Choroid plexus epithelial cell (primary cell): ENCODE measurements around the gene LEAP2.

ENCODE experiments used
- DNase-seq: peaks from one replicate; pipeline ENCODE4 v3.0.0-alpha.2; 2010; ENCODE audit warnings: low read depth
- H3K4me3 ChIP-seq: 2 replicates; pipeline ENCODE4 v1.5.1; 2011; ENCODE audit warnings: low read depth, mild to moderate bottlenecking, control low read depth, low read length, moderate library complexity
- TF ChIP-seq, protein P1 (sequence below): conservative IDR thresholded peaks from 2 replicates; pipeline ENCODE4 v1.5.1; 2011; ENCODE audit warnings: low read depth, mild to moderate bottlenecking, control low read depth, inconsistent platforms, low read length, moderate library complexity

The LEAP2 gene

GRCh38 chr5:132836852-132837251 lies 36.6 kb upstream of the LEAP2 start:
- H3K4me3 ChIP-seq, result no peak overlapping the region
- TF ChIP-seq, protein P1, sequence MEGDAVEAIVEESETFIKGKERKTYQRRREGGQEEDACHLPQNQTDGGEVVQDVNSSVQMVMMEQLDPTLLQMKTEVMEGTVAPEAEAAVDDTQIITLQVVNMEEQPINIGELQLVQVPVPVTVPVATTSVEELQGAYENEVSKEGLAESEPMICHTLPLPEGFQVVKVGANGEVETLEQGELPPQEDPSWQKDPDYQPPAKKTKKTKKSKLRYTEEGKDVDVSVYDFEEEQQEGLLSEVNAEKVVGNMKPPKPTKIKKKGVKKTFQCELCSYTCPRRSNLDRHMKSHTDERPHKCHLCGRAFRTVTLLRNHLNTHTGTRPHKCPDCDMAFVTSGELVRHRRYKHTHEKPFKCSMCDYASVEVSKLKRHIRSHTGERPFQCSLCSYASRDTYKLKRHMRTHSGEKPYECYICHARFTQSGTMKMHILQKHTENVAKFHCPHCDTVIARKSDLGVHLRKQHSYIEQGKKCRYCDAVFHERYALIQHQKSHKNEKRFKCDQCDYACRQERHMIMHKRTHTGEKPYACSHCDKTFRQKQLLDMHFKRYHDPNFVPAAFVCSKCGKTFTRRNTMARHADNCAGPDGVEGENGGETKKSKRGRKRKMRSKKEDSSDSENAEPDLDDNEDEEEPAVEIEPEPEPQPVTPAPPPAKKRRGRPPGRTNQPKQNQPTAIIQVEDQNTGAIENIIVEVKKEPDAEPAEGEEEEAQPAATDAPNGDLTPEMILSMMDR, result no peak
- no peak for DNase-seq

GRCh38 chr5:132837868-132838267 lies 35.6 kb upstream of the LEAP2 start:
- TF ChIP-seq, protein P1, result no peak

DNA sequence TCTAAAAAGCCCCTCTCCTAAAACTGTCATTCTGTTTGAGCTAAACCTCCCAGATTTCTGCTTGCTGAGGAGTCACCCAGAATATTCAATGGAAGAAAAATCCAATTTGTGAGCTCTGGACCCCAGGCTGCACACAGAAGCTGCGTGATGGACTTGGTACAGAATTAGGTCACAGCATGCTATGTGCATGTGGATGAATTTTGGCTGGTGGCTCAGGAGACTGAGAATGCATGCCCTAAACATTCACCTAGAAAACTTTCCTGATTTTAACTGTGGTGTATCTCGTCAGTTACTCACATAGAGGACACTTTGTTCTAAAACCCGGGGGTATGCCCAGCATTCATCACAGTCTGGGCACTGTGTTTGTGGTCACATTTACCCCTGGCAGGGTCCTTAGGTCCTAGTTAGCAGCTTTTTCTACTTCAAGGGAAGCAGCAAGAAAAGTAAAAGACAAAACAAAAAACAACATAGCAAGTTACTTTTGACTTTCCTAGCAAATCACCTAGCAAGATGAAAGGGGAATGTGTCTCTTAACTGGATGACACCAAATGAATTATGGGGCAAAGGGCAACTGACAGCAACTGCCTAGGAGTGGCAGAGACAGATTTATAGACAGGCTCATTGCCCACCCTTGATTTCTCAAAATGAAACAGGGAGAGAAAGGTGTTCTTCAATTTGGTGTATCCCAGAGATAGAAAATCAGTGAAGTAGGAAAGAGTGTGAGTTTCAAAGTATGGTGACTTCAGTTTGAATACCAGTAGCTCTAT lies 34.8 kb upstream of the LEAP2 start:
- no peak for DNase-seq
- no peak overlapping the region for H3K4me3 ChIP-seq
- TF ChIP-seq, protein P1, result no peak

More at GRCh38 chr5:132837868-132838267, 35.6 kb upstream of the LEAP2 start:
- no peak overlapping the region for H3K4me3 ChIP-seq
- DNase-seq, result no peak

GRCh38 chr5:132839426-132840301 lies 33.8 kb upstream of the LEAP2 start:
- DNase-seq, result peak; percentile 88

GRCh38 chr5:132840313-132840712 lies 33.2 kb upstream of the LEAP2 start:
- no peak overlapping the region for H3K4me3 ChIP-seq
- no peak for DNase-seq
- TF ChIP-seq, protein P1, result no peak

More at GRCh38 chr5:132839426-132840301, 33.8 kb upstream of the LEAP2 start:
- TF ChIP-seq, protein P1, result no peak
- no peak overlapping the region for H3K4me3 ChIP-seq

GRCh38 chr5:132840896-132841295 lies 32.6 kb upstream of the LEAP2 start:
- DNase-seq, result no peak
- no peak overlapping the region for H3K4me3 ChIP-seq
- TF ChIP-seq, protein P1, result no peak
